ENCODE data around the gene TGFB3. TPM values are rescaled to one million over a fixed set of nuclear protein-coding genes. Genes with fewer than 3 reads are reported as not detected.

The TGFB3 gene
- polyA plus RNA-seq, 1 donor (not counting 4 experiments of a cell fraction or from before 2014, with no cell fraction given): 1.1 TPM

- Histone ChIP-seq H3K79me2 (ENCODE audit: control insufficient read depth, insufficient read depth, low read length) (no peaks in the 10 kb centered on the region), H3K4me3 (ENCODE audit: control insufficient read depth in 2 of 3, extremely low read depth in 1 of 3, insufficient read depth in 2 of 3, low read depth in 1 of 3, low read length in 3 of 3) (no peak overlapping the region)
- dilution Hi-C loops (cut with MboI; ENCODE audit: extremely low pct_ligation_motif_present, low sequenced_read_pairs): no loop called here
Measured at GRCh38 chr14:75972801-75973421, 8.9 kb downstream of the TGFB3 start.

GRCh38 chr14:75971509-75971908 lies 10.3 kb downstream of the TGFB3 start:
- no peak overlapping the region for H2AFZ ChIP-seq (ENCODE audit: control insufficient read depth, low read length)
- dilution Hi-C loops (cut with MboI; ENCODE audit: extremely low pct_ligation_motif_present, low sequenced_read_pairs): no loop called here
- no peak overlapping the region for H3K4me2 ChIP-seq (ENCODE audit: control insufficient read depth, extremely low read depth, insufficient read depth, low read depth, low read length)
- TF ChIP-seq EZH2 (IDR thresholded peaks at IDR 0.05; ENCODE audit: low read length) (no peak), CTCF (optimal IDR thresholded peaks at IDR 0.05 in 1 of 3, IDR thresholded peaks at IDR 0.05 in 1 of 3, conservative IDR thresholded peaks at IDR 0.05 in 1 of 3; ENCODE audit: extremely low read depth in 1 of 3, insufficient read depth in 2 of 3, low read length in 3 of 3) (no peak)
- H3K27me3 ChIP-seq (ENCODE audit: control insufficient read depth, extremely low read depth, insufficient read depth, low read length): no peaks in the 10 kb centered on the region
- no peaks in the 10 kb centered on the region for H3K9me3 ChIP-seq (ENCODE audit: control insufficient read depth, low read depth, low read length)
- H3K4me1 ChIP-seq (ENCODE audit: control insufficient read depth, extremely low read depth, insufficient read depth, low read length): no peaks in the 10 kb centered on the region
- no peak overlapping the region for H3K27ac ChIP-seq (ENCODE audit: control insufficient read depth, insufficient read depth, low read length)
- no peak overlapping the region for H3K9ac ChIP-seq (ENCODE audit: control insufficient read depth, extremely low read depth, insufficient read depth, low read length)
- FAIRE-seq: no peak
- H3K36me3 ChIP-seq (ENCODE audit: control insufficient read depth in 2 of 2, extremely low read depth in 1 of 2, insufficient read depth in 2 of 2, low read length in 2 of 2): no peaks in the 10 kb centered on the region
- DNase-seq (ENCODE audit: low read depth, low spot score): no peak
- H4K20me1 ChIP-seq (ENCODE audit: control insufficient read depth, extremely low read depth, insufficient read depth, low read length): no peaks in the 10 kb centered on the region
- H3K9me1 ChIP-seq (ENCODE audit: control insufficient read depth, extremely low read depth, insufficient read depth, low read length): peaks cover 2% of the 10 kb centered on the region
- no peaks in the 10 kb centered on the region for H3K79me2 ChIP-seq (ENCODE audit: control insufficient read depth, insufficient read depth, low read length)
- H3K4me3 ChIP-seq (ENCODE audit: control insufficient read depth in 2 of 3, extremely low read depth in 1 of 3, insufficient read depth in 2 of 3, low read depth in 1 of 3, low read length in 3 of 3): no peak overlapping the region

More at GRCh38 chr14:75972801-75973421, 8.9 kb downstream of the TGFB3 start:
- H3K27me3 ChIP-seq (ENCODE audit: control insufficient read depth, extremely low read depth, insufficient read depth, low read length): no peaks in the 10 kb centered on the region
- no peaks in the 10 kb centered on the region for H3K36me3 ChIP-seq (ENCODE audit: control insufficient read depth in 2 of 2, extremely low read depth in 1 of 2, insufficient read depth in 2 of 2, low read length in 2 of 2)
- FAIRE-seq (no peak), DNase-seq (ENCODE audit: low read depth, low spot score) (no peak)
- no peak overlapping the region for H3K9ac ChIP-seq (ENCODE audit: control insufficient read depth, extremely low read depth, insufficient read depth, low read length)
- no peaks in the 10 kb centered on the region for H4K20me1 ChIP-seq (ENCODE audit: control insufficient read depth, extremely low read depth, insufficient read depth, low read length)
- no peak overlapping the region for H3K4me2 ChIP-seq (ENCODE audit: control insufficient read depth, extremely low read depth, insufficient read depth, low read depth, low read length)
- H3K27ac ChIP-seq (ENCODE audit: control insufficient read depth, insufficient read depth, low read length): no peak overlapping the region
- peaks cover 2% of the 10 kb centered on the region for H3K9me1 ChIP-seq (ENCODE audit: control insufficient read depth, extremely low read depth, insufficient read depth, low read length)
- no peaks in the 10 kb centered on the region for H3K4me1 ChIP-seq (ENCODE audit: control insufficient read depth, extremely low read depth, insufficient read depth, low read length)
- no peak overlapping the region for H2AFZ ChIP-seq (ENCODE audit: control insufficient read depth, low read length)
- no peaks in the 10 kb centered on the region for H3K9me3 ChIP-seq (ENCODE audit: control insufficient read depth, low read depth, low read length)
- no peak for TF ChIP-seq CTCF (optimal IDR thresholded peaks at IDR 0.05 in 1 of 3, IDR thresholded peaks at IDR 0.05 in 1 of 3, conservative IDR thresholded peaks at IDR 0.05 in 1 of 3; ENCODE audit: extremely low read depth in 1 of 3, insufficient read depth in 2 of 3, low read length in 3 of 3)
